22Rv1 (cell line): ENCODE measurements around the gene VPS13D.

Source experiments
- H3K27ac ChIP-seq: fragments of 450-650 bp; 2 replicates; pipeline ENCODE4 v1.5.1; 2017
- CTCF ChIP-seq: fragments of 450-650 bp; IDR thresholded peaks from 2 replicates; pipeline ENCODE4 v1.5.1; 2017; ENCODE audit warnings: mild to moderate bottlenecking
- ZFX ChIP-seq: fragments of 450-650 bp; IDR thresholded peaks from 2 replicates; pipeline ENCODE4 v1.6.1; 2017; ENCODE audit warnings: antibody characterized with exemption, borderline replicate concordance

Gene VPS13D, protein sequence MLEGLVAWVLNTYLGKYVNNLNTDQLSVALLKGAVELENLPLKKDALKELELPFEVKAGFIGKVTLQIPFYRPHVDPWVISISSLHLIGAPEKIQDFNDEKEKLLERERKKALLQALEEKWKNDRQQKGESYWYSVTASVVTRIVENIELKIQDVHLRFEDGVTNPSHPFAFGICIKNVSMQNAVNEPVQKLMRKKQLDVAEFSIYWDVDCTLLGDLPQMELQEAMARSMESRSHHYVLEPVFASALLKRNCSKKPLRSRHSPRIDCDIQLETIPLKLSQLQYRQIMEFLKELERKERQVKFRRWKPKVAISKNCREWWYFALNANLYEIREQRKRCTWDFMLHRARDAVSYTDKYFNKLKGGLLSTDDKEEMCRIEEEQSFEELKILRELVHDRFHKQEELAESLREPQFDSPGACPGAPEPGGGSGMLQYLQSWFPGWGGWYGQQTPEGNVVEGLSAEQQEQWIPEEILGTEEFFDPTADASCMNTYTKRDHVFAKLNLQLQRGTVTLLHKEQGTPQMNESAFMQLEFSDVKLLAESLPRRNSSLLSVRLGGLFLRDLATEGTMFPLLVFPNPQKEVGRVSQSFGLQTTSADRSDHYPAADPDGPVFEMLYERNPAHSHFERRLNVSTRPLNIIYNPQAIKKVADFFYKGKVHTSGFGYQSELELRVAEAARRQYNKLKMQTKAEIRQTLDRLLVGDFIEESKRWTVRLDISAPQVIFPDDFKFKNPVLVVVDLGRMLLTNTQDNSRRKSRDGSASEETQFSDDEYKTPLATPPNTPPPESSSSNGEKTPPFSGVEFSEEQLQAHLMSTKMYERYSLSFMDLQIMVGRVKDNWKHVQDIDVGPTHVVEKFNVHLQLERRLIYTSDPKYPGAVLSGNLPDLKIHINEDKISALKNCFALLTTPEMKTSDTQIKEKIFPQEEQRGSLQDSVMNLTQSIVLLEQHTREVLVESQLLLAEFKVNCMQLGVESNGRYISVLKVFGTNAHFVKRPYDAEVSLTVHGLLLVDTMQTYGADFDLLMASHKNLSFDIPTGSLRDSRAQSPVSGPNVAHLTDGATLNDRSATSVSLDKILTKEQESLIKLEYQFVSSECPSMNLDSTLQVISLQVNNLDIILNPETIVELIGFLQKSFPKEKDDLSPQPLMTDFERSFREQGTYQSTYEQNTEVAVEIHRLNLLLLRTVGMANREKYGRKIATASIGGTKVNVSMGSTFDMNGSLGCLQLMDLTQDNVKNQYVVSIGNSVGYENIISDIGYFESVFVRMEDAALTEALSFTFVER (N-terminal part only)

DNA sequence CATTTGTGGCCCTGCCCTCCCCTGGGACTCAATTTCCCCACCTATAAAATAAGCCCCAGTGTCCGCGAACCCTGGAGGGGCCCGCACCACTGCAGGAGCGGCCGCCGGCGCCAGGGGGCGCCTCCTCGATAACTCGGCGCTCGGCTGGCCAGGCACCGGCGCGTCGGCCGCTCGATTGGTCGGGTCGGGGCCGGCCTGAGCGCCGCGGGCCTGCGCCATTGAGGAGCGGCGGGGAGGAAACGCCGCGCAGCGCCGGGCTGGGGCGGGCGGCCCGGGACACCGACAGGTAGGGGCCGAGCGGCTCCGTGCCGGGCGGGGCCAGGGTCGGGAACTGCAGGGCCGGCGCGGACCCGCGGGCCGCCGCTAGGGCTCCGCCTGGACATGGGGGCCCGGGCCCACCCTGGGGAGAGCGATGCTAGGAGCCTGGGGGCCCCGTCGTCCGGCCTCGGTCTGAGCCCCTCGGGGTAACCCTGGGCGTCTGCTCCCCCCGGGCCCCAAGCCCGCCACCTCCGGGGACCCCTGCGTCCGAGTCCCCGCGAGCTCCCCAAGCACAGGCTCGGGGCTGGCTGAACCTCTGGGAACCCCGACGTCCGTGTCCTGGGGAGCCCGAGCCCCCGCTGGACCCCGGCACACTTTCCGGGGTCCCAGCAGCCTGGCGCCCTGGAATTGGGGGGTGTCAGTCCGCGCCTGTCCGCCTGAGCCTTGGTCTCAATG, at the start of gene VPS13D:
TSS of gene VPS13D (plus strand) at position 196 of the 714 bp plus-strand sequence. CDS start 4,237 bp downstream, outside the sequence.
- H3K27ac ChIP-seq = peak within 1 kb of the TSS; percentile 96

DNA sequence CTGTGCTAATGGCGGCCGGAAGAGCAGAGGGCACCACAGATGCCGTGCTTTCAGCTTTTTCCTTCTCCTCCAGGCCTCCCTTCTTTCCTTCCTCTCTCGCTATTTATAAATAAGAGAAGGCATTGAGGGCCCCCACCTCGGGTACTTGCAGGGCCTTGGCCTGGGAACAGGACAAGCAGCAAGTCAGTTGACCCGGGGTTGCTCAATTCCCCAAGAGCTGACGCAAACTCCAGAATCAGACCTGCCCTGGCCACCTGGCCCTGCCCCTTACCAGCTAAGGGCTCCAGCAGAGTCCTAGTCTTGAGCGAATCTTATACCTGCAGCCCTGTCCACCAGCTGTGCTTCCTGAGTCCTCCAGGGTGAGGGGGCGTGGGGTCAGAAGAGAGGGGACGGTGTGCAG, 49.5 kb upstream of the VPS13D start:
- TF ChIP-seq ZFX (no peak), CTCF (no peak)
- no peak overlapping the region for H3K27ac ChIP-seq

More for the DNA sequence above, at the start of gene VPS13D:
- TF ChIP-seq ZFX (no peak), CTCF (peak; percentile 98)

GRCh38 chr1:12180903-12181302, 48.9 kb upstream of the VPS13D start:
- TF ChIP-seq CTCF = no peak
- H3K27ac ChIP-seq = no peak overlapping the region

DNA sequence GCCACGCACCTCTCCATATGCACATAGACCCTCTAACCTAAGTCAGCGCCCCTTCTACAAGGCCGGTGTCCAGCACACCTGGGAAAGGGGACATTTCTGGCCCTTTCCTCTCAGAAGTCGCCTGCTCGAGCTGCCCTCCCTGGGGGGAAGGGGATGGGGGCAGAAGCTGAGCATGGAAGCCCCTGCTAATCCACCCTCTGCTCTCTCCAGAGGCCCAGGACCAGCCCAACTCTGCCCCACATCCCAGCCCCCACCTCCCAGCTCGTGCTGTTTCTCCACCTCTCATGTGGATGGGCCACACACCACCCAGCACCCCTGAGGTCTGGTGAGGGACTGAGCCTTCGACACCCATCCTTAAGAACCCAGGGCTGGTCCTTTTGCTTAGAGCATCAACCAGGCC, 48.3 kb upstream of the VPS13D start:
- no peak overlapping the region for H3K27ac ChIP-seq
- no peak for TF ChIP-seq ZFX
- TF ChIP-seq CTCF = no peak

DNA sequence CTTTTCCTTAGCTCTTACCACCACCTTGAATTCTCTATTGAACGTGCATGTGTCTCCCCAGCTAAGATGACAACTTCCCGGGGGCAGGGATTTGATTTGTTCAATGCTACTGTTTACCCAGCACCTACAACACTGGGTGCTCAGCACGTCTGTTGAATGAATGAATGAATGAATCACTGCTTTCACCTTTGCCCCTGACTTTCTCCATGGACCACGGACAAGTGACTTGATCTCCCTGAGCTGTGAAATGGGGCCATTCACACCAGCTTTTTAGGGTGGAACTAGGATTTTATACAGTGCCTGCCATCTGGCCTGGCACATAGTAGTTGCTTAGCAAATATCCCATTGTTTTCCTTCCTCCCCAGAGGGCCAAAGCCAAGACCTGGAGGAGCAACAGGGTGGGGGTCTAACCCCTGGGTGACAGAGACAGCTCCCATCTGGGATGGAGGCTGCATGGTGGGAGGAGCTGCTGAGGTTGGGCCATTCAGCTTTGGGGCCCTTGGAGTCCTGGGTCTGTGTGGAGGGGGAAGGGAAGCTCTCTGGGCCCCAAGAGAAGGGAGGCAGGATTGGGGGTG, 47.3 kb upstream of the VPS13D start:
- no peak overlapping the region for H3K27ac ChIP-seq
- no peak for TF ChIP-seq CTCF
- TF ChIP-seq ZFX = no peak

- no peak overlapping the region for H3K27ac ChIP-seq
- TF ChIP-seq CTCF = no peak
- TF ChIP-seq ZFX = no peak
Observed at GRCh38 chr1:12183095-12183794, 46.6 kb upstream of the VPS13D start.
